ENCODE data around the gene ZNF775.

Gene ZNF775

DNA sequence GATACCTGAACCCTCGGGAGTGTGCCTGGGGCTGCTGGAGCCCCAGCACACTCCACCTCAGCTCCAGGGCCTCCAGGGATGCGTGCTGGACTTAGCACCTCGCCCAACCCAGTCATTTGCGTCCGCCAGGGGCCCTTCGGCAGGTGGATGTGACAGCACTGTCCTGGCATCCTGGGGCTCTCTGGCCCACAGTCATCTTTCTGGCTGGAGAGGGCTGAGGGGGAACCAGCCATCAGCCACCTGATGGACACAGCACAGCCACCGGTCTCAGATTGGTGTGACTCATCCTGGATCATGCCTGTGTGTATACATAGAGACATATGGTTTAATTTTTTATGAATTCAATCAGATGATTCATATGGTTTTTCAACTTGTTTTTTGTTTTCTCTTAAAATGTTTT is 11.1 kb downstream of the ZNF775 start:
- Histone ChIP-seq H3K4me1 (ENCODE audit: control insufficient read depth, insufficient read depth, low read length) (peaks cover 25% of the 10 kb centered on the region), H3K9me3 (ENCODE audit: control insufficient read depth, low read length) (no peaks in the 10 kb centered on the region), H3K27me3 (ENCODE audit: control insufficient read depth, insufficient read depth, low read length, poor library complexity, severe bottlenecking) (no peaks in the 10 kb centered on the region), H3K4me3 (ENCODE audit: insufficient read depth, low read depth, low read length) (no peak overlapping the region), H3K27ac (ENCODE audit: insufficient read depth, low read depth, low read length, poor library complexity, severe bottlenecking) (no peak overlapping the region), H3K36me3 (ENCODE audit: control insufficient read depth, insufficient read depth, low read length) (peaks cover 8% of the 10 kb centered on the region)
- 96 to 97% methylated on average over 7 of the region's 7 CpGs for WGBS, 2 experiments

DNA sequence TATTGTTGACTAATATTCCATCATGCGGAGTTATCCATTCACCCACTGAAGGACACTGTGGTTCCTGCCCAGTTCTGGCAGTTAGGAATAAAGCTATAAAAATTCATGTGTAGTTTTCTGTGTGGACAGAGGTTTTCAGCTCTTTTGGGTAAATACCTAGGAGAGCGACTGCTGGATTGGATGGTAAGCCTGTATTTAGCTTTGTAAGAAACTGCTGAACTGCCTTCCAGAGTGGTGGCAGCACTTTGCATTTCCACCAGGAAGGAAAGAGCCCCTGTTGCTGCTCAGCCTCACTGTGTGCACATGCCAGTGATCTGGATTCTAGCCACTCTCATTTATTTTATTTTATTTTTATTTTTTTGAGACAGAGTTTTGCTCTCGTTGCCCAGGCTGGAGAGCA is 14.2 kb downstream of the ZNF775 start:
- Histone ChIP-seq H3K4me3 (ENCODE audit: insufficient read depth, low read depth, low read length) (no peak overlapping the region), H3K27ac (ENCODE audit: insufficient read depth, low read depth, low read length, poor library complexity, severe bottlenecking) (no peak overlapping the region), H3K36me3 (ENCODE audit: control insufficient read depth, insufficient read depth, low read length) (peaks cover 12% of the 10 kb centered on the region), H3K27me3 (ENCODE audit: control insufficient read depth, insufficient read depth, low read length, poor library complexity, severe bottlenecking) (no peaks in the 10 kb centered on the region), H3K9me3 (ENCODE audit: control insufficient read depth, low read length) (no peaks in the 10 kb centered on the region), H3K4me1 (ENCODE audit: control insufficient read depth, insufficient read depth, low read length) (peaks cover 4% of the 10 kb centered on the region)
- WGBS, 2 experiments = 88% methylated on average over 3 of the region's 3 CpGs

- H3K4me1 ChIP-seq (ENCODE audit: control insufficient read depth, insufficient read depth, low read length) = peaks cover 28% of the 10 kb centered on the region
- no peaks in the 10 kb centered on the region for H3K27me3 ChIP-seq (ENCODE audit: control insufficient read depth, insufficient read depth, low read length, poor library complexity, severe bottlenecking)
- 95% methylated on average over 19 to 20 of the region's 20 CpGs for WGBS, 2 experiments
- no peak overlapping the region for H3K27ac ChIP-seq (ENCODE audit: insufficient read depth, low read depth, low read length, poor library complexity, severe bottlenecking)
- H3K4me3 ChIP-seq (ENCODE audit: insufficient read depth, low read depth, low read length) = no peak overlapping the region
- H3K36me3 ChIP-seq (ENCODE audit: control insufficient read depth, insufficient read depth, low read length) = peaks cover 4% of the 10 kb centered on the region
- no peaks in the 10 kb centered on the region for H3K9me3 ChIP-seq (ENCODE audit: control insufficient read depth, low read length)
These were observed 17.3 kb downstream of the ZNF775 start for GRCh38 chr7:150396426-150396825.

GRCh38 chr7:150396851-150397260 is 17.7 kb downstream of the ZNF775 start:
- no peaks in the 10 kb centered on the region for H3K27me3 ChIP-seq (ENCODE audit: control insufficient read depth, insufficient read depth, low read length, poor library complexity, severe bottlenecking)
- WGBS, 2 experiments = 95 to 97% methylated on average over 48 of the region's 48 CpGs
- peaks cover 4% of the 10 kb centered on the region for H3K36me3 ChIP-seq (ENCODE audit: control insufficient read depth, insufficient read depth, low read length)
- no peaks in the 10 kb centered on the region for H3K9me3 ChIP-seq (ENCODE audit: control insufficient read depth, low read length)
- H3K4me1 ChIP-seq (ENCODE audit: control insufficient read depth, insufficient read depth, low read length) = peaks cover 32% of the 10 kb centered on the region
- H3K4me3 ChIP-seq (ENCODE audit: insufficient read depth, low read depth, low read length) = no peak overlapping the region
- no peak overlapping the region for H3K27ac ChIP-seq (ENCODE audit: insufficient read depth, low read depth, low read length, poor library complexity, severe bottlenecking)

DNA sequence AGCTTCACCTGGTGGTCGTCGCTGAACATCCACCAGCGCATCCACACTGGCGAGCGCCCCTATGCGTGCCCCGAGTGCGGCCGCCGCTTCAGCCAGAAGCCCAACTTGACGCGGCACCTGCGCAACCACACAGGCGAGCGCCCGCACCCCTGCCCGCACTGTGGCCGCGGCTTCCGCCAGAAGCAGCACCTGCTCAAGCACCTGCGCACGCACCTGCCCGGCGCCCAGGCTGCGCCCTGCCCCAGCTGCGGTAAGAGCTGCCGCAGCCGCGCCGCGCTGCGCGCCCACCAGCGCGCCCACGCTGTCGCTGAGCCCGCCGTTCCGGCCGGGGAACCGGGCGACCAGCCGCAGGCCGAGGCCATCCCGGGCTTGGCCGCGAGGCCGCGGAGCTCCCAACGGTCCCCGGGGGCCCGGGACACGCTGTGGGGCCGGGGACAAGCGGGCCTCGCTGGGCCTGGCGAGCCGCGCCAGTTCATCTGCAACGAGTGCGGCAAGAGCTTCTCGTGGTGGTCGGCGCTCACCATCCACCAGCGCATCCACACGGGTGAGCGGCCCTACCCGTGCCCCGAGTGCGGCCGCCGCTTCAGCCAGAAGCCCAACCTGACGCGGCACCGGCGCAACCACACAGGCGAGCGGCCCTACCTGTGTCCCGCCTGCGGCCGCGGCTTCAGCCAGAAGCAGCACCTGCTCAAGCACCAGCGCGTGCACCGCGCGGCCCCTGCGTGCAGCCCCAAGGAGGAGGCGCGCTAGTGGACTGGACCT is 18.4 kb downstream of the ZNF775 start:
- Histone ChIP-seq H3K4me3 (ENCODE audit: insufficient read depth, low read depth, low read length) (no peak overlapping the region), H3K27ac (ENCODE audit: insufficient read depth, low read depth, low read length, poor library complexity, severe bottlenecking) (no peak overlapping the region), H3K27me3 (ENCODE audit: control insufficient read depth, insufficient read depth, low read length, poor library complexity, severe bottlenecking) (no peaks in the 10 kb centered on the region), H3K4me1 (ENCODE audit: control insufficient read depth, insufficient read depth, low read length) (peaks cover 39% of the 10 kb centered on the region), H3K9me3 (ENCODE audit: control insufficient read depth, low read length) (no peaks in the 10 kb centered on the region), H3K36me3 (ENCODE audit: control insufficient read depth, insufficient read depth, low read length) (peaks cover 4% of the 10 kb centered on the region)
- 97 to 98% methylated on average over 91 of the region's 91 CpGs for WGBS, 2 experiments

DNA sequence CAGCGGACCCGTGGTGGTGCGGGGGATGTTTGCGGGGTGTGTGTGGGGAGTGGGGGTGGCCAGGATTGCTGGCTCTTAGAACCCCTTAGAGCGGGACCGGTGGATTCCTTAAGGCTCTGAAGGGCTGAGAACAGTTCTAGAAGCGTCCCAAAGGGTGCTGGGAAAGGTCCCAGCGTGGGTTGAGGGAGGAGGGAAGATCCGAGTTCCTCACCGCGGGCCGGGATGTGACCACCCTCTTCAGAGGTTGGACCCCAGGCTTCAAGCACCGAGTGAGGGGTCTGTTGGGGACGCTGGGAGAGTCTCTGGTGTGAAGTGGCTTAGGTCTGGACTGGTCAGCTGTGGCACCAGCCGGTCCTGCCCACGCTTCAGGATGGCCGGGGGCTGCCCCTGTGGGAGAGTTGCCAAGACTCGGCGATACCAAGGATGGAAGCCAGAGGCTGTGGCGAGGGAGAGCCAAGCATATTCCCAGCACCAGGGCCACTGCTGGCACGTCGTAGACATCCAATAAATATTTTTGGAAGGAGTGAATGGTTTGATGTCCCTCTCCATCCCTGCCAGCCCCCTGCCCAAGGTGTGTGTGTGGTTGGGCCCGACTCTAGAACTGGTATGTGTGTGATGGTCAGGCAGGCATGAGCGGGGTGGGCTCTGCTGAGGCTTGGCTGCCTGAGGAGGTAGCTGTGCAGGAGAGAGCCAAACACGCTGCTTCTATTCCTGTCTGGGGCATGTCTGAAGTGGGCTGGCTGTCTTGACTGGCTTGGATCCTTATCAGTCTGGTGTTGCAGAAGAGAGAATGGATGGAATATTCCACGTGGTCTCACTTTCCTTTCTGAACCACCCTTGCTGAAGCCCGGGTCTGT is 19.2 kb downstream of the ZNF775 start:
- no peak overlapping the region for H3K27ac ChIP-seq (ENCODE audit: insufficient read depth, low read depth, low read length, poor library complexity, severe bottlenecking)
- 96% methylated on average over 27 of the region's 27 CpGs for WGBS, 2 experiments
- no peaks in the 10 kb centered on the region for H3K27me3 ChIP-seq (ENCODE audit: control insufficient read depth, insufficient read depth, low read length, poor library complexity, severe bottlenecking)
- no peak overlapping the region for H3K4me3 ChIP-seq (ENCODE audit: insufficient read depth, low read depth, low read length)
- peaks cover 4% of the 10 kb centered on the region for H3K36me3 ChIP-seq (ENCODE audit: control insufficient read depth, insufficient read depth, low read length)
- H3K4me1 ChIP-seq (ENCODE audit: control insufficient read depth, insufficient read depth, low read length) = peaks cover 47% of the 10 kb centered on the region
- no peaks in the 10 kb centered on the region for H3K9me3 ChIP-seq (ENCODE audit: control insufficient read depth, low read length)

DNA sequence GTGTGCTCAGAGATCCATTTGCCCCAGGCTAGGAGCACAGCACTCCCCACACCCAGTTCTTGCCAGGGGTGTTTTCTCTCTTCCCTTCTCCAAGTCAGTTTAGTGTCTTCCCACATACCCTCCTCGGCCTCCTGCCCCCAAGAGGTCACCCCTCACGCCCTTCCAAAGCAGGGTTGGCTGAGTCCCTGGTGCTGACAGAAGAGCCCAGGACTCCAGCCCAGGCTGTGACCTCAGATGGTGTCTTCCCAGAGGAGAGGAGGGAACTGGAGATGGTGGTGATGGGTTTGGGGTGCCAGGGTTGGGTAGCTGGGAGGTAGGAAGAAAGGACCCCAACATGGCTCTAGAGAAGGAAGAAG is 19.8 kb downstream of the ZNF775 start:
- Histone ChIP-seq H3K27ac (ENCODE audit: insufficient read depth, low read depth, low read length, poor library complexity, severe bottlenecking) (no peak overlapping the region), H3K9me3 (ENCODE audit: control insufficient read depth, low read length) (no peaks in the 10 kb centered on the region), H3K4me3 (ENCODE audit: insufficient read depth, low read depth, low read length) (no peak overlapping the region), H3K36me3 (ENCODE audit: control insufficient read depth, insufficient read depth, low read length) (peaks cover 4% of the 10 kb centered on the region), H3K27me3 (ENCODE audit: control insufficient read depth, insufficient read depth, low read length, poor library complexity, severe bottlenecking) (no peaks in the 10 kb centered on the region), H3K4me1 (ENCODE audit: control insufficient read depth, insufficient read depth, low read length) (peaks cover 53% of the 10 kb centered on the region)
- WGBS, 2 experiments = 85 to 96% methylated on average over 2 of the region's 2 CpGs

DNA sequence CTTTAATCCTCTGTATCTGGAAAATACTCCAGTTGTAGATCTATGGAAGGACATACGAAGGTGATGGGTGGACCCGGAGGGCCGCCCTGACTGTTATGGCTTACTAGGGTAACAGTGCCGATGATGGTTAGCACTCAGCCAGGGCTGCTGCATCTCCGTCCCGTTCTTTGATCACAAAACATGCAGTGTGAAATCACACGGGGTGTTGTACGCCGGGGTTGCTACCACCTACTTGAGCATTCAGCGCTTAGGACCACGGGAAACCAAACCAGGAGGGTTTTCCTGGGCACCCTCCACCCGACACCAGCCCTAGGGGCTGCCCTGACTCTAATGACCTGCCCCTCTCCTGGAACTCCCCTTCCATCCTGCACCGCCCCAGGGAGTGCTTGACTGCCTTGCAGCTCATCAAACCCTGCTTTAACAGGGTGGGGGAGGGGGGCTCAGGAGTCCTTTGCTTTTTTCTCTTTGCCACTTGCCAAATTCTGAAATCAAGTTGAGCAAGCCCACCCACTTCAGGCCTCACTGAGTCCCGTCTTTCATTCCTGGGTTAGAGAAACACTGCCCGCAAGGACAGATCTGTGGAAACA is 20.4 kb downstream of the ZNF775 start:
- Histone ChIP-seq H3K27ac (ENCODE audit: insufficient read depth, low read depth, low read length, poor library complexity, severe bottlenecking) (peak overlapping the region; percentile 64), H3K9me3 (ENCODE audit: control insufficient read depth, low read length) (no peaks in the 10 kb centered on the region), H3K27me3 (ENCODE audit: control insufficient read depth, insufficient read depth, low read length, poor library complexity, severe bottlenecking) (no peaks in the 10 kb centered on the region), H3K36me3 (ENCODE audit: control insufficient read depth, insufficient read depth, low read length) (peaks cover 4% of the 10 kb centered on the region), H3K4me3 (ENCODE audit: insufficient read depth, low read depth, low read length) (no peak overlapping the region), H3K4me1 (ENCODE audit: control insufficient read depth, insufficient read depth, low read length) (peaks cover 59% of the 10 kb centered on the region)
- 72 to 76% methylated on average over 15 of the region's 15 CpGs for WGBS, 2 experiments

DNA sequence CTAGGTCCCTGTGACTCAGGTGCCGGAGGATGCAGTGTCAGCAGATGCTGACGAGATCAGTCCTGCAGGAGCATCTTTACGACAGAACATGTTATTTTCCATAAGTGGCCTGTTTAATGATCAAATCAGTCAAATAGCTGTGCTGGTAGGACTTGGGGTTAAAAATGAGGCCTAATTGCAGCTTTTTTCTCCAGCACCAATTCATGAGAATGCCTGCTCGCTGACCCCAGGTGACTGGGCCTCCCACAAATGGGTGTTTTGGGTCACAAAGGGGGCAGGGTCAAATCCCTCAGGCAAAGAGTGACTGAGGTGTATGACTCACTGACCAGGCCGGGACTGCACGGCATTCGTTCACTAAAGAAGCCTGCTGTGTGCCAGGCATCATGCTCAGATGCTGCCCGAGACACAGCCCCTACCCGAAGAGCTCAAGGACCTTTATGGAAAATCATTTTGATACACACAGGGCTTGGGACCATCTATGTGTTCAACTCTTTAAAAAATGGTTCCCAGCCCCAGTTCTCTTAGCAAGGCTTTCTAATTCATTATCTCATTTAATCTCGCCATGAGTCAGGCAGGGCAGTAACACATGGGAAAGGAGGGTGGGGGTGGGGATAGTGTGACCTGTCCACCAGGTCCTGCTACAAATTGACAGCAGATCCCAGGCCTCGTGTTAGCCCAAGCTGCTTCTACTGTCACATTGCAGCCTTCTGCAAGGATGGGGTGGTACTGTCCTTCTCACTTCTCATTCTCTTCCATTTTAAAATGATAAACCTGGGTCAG is 21.1 kb downstream of the ZNF775 start:
- Histone ChIP-seq H3K27ac (ENCODE audit: insufficient read depth, low read depth, low read length, poor library complexity, severe bottlenecking) (peak overlapping the region; percentile 64), H3K36me3 (ENCODE audit: control insufficient read depth, insufficient read depth, low read length) (peaks cover 4% of the 10 kb centered on the region), H3K4me3 (ENCODE audit: insufficient read depth, low read depth, low read length) (no peak overlapping the region), H3K4me1 (ENCODE audit: control insufficient read depth, insufficient read depth, low read length) (peaks cover 62% of the 10 kb centered on the region), H3K9me3 (ENCODE audit: control insufficient read depth, low read length) (no peaks in the 10 kb centered on the region), H3K27me3 (ENCODE audit: control insufficient read depth, insufficient read depth, low read length, poor library complexity, severe bottlenecking) (no peaks in the 10 kb centered on the region)
- WGBS, 2 experiments = 59 to 67% methylated on average over 10 to 11 of the region's 11 CpGs

Measured in ectodermal cell (in vitro differentiated cells).